K562 (cell line): ENCODE results near the gene SH3BP5L. TPM values are rescaled to one million over a fixed set of nuclear protein-coding genes. Genes with fewer than 3 reads are reported as not detected.
A peak's percentile ranks its signal among the peaks of the same experiment; 100 is the strongest.

Experiments
- ARID2 ChIP-seq: fragments of 450-650 bp; IDR thresholded peaks from 2 replicates; pipeline ENCODE4 v1.6.1; 2017; ENCODE audit warnings: antibody characterized with exemption, mild to moderate bottlenecking
- ATF1 ChIP-seq, 2 experiments: fragments of 450-650 bp in 1 of 2; IDR thresholded peaks; 2 replicates each; pipeline ENCODE4 v1.6.1; 2016; ENCODE audit warnings: missing compliant biosample characterization in 1 of 2, missing genetic modification characterization in 1 of 2
- BCL6 ChIP-seq: fragments of 250-450 bp; sonication (Bioruptor Pico); IDR thresholded peaks from 2 replicates; pipeline ENCODE4 v1.4.0; 2020
- DNMT1 ChIP-seq: fragments of 450-650 bp; IDR thresholded peaks from 2 replicates; pipeline ENCODE4 v1.6.1; 2016; ENCODE audit warnings: antibody characterized with exemption, mild to moderate bottlenecking
- ELK1 ChIP-seq: sonication (generic); formaldehyde crosslinking; IDR thresholded peaks from 2 replicates; pipeline ENCODE4 v1.8.1; 2022; ENCODE audit warnings: missing genetic modification reagents
- GMEB1 ChIP-seq: fragments of 250-450 bp; sonication (Bioruptor Pico); IDR thresholded peaks from 2 replicates; pipeline ENCODE4 v1.4.0; 2020; ENCODE audit warnings: mild to moderate bottlenecking
- HDGF ChIP-seq: fragments of 450-650 bp; IDR thresholded peaks from 2 replicates; pipeline ENCODE4 v1.6.1; 2016
- HNRNPLL ChIP-seq: fragments of 200-400 bp; formaldehyde crosslinking; IDR thresholded peaks from 2 replicates; pipeline ENCODE4 v1.6.1; 2017; ENCODE audit warnings: low read length, low read depth, mild to moderate bottlenecking; ENCODE audit not compliant: poor library complexity, severe bottlenecking
- JUND ChIP-seq, 2 experiments: IDR thresholded peaks; 2 replicates in 1 of 2; 3 replicates in 1 of 2; pipeline ENCODE4 v1.6.1; 2011; ENCODE audit warnings: borderline replicate concordance in 2 of 2, low read depth in 2 of 2, low read length in 2 of 2, improper control_type of control experiment in 1 of 2, missing biosample characterization in 1 of 2, missing genetic modification characterization in 1 of 2, missing genetic modification reagents in 1 of 2
- MIER1 ChIP-seq: fragments of 450-650 bp; IDR thresholded peaks from 2 replicates; pipeline ENCODE4 v1.6.1; 2016; ENCODE audit warnings: antibody characterized with exemption, mild to moderate bottlenecking, low read depth
- MTF1 ChIP-seq: fragments of 250-450 bp; sonication (Bioruptor Pico); IDR thresholded peaks from 2 replicates; pipeline ENCODE4 v1.9.0; 2021; ENCODE audit warnings: moderate library complexity, mild to moderate bottlenecking, inconsistent platforms, borderline replicate concordance
- POLR2AphosphoS2 ChIP-seq: IDR thresholded peaks from 2 replicates; pipeline ENCODE4 v1.6.1; 2012; ENCODE audit warnings: low read length, improper control_type of control experiment
- POLR3A ChIP-seq: IDR thresholded peaks from 2 replicates; pipeline ENCODE4 v1.6.1; 2011; ENCODE audit warnings: borderline replicate concordance, mild to moderate bottlenecking, moderate library complexity; ENCODE audit not compliant: insufficient read length, insufficient read depth; ENCODE audit errors: extremely low read depth
- PTBP1 ChIP-seq: fragments of 200-400 bp; formaldehyde crosslinking; IDR thresholded peaks from 2 replicates; pipeline ENCODE4 v1.6.1; 2017; ENCODE audit warnings: low read depth, low read length
- RFX7 ChIP-seq: fragments of 250-450 bp; sonication (Bioruptor Pico); IDR thresholded peaks from 2 replicates; pipeline ENCODE4 v1.5.1; 2021; ENCODE audit warnings: mild to moderate bottlenecking
- SAP30 ChIP-seq: fragments of 200-600 bp; sonication (generic); IDR thresholded peaks from 2 replicates; pipeline ENCODE4 v1.6.1; 2012; ENCODE audit warnings: borderline replicate concordance, low read depth, mild to moderate bottlenecking, moderate library complexity, low read length, control low read depth, inconsistent platforms; ENCODE audit not compliant: insufficient read depth, poor library complexity, severe bottlenecking
- TAF9B ChIP-seq: fragments of 450-650 bp; IDR thresholded peaks from 2 replicates; pipeline ENCODE4 v1.6.1; 2018; ENCODE audit warnings: mild to moderate bottlenecking; ENCODE audit not compliant: partially characterized antibody
- THAP7 ChIP-seq: fragments of 250-450 bp; sonication (Bioruptor Pico); IDR thresholded peaks from 2 replicates; pipeline ENCODE4 v1.5.0; 2021
- USF1 ChIP-seq: sonication (generic); formaldehyde crosslinking; IDR thresholded peaks from 2 replicates; pipeline ENCODE4 v1.9.0; 2022; ENCODE audit warnings: mild to moderate bottlenecking, missing genetic modification reagents
- XRCC4 ChIP-seq: IDR thresholded peaks from one replicate; pipeline ENCODE4 v1.6.1; 2011; ENCODE audit not compliant: insufficient read depth, insufficient read length; ENCODE audit errors: extremely low read depth
- ZBTB2 ChIP-seq: fragments of 450-650 bp; IDR thresholded peaks from 2 replicates; pipeline ENCODE4 v1.6.1; 2016; ENCODE audit warnings: antibody characterized with exemption
- ZNF239 ChIP-seq: fragments of 250-450 bp; sonication (Bioruptor Pico); IDR thresholded peaks from 2 replicates; pipeline ENCODE4 v1.4.0; 2020; ENCODE audit warnings: mild to moderate bottlenecking
- ZNF75A ChIP-seq: fragments of 450-650 bp; formaldehyde crosslinking; IDR thresholded peaks from 2 replicates; pipeline ENCODE4 v1.4.0; 2020; ENCODE audit warnings: mild to moderate bottlenecking
- polyA plus RNA-seq, 8 experiments: library from polyadenylated mRNA; depleted of rRNA in 4 of 8; stranded (reverse) in 5 of 8; unstranded in 3 of 8; fragments of >200 nt; fragmentation: Nextera tagmentation in 2 of 8; fragmentation: Illumina TruSeq in 1 of 8; extraction: Ambion mirVana in 2 of 8; extraction: Trizol in 1 of 8; gene quantifications; 2 replicates each; pipeline versions ENCODE4 v1.2.1 to v1.2.3, GENCODE V29; 2011 to 2014; ENCODE audit warnings: inconsistent platforms in 1 of 8, missing spikeins in 1 of 8
- total RNA-seq, 7 experiments: library from RNA; depleted of rRNA in 6 of 7; stranded (reverse); fragments of >200 nt in 6 of 7; fragmentation: Illumina TruSeq in 2 of 7; extraction: Trizol in 2 of 7; gene quantifications; 2 replicates each; pipeline versions ENCODE4 v1.2.1 to v1.2.3, GENCODE V29; 2011 to 2021; ENCODE audit warnings: low replicate concordance in 1 of 7

Gene SH3BP5L
- total and polyA plus RNA-seq, 9 of the 15 experiments (the other 6 are each of a cell fraction or from before 2014, with no cell fraction given) = 1.9 to 26.5 (median 15.8) TPM

- TF ChIP-seq THAP7 (CRISPR knock-in tag) (no peak), XRCC4 (no peak), MIER1 (no peak), ZNF75A (no peak), SAP30 (no peak), HNRNPLL (no peak), ZNF239 (no peak), HDGF (no peak), PTBP1 (0 out of 2 replicates have a peak, but pooled peaks have one; percentile 22), ELK1 (CRISPR knock-in tag) (no peak), USF1 (CRISPR knock-in tag) (no peak), DNMT1 (no peak), POLR3A (no peak), ATF1 (CRISPR knock-in tag; IDR thresholded peaks at IDR 0.05) (no peak), ATF1 (tag; IDR thresholded peaks at IDR 0.05) (no peak), POLR2AphosphoS2 (peak; percentile 36; the same call in 1 of the 2 replicates), GMEB1 (no peak), MTF1 (no peak), JUND (IDR thresholded peaks at IDR 0.05; ENCODE audit: borderline replicate concordance, low read depth, low read length) (no peak), JUND (tag; IDR thresholded peaks at IDR 0.05; ENCODE audit: borderline replicate concordance, low read depth, low read length) (no peak), ARID2 (no peak), RFX7 (no peak), TAF9B (no peak), BCL6 (no peak), ZBTB2 (no peak)
These were observed 25.7 kb upstream of the SH3BP5L start (continued) for GRCh38 chr1:248851390-248851789.
